ENCODE measurements around the gene MEGF11. TPM values are rescaled to one million over a fixed set of nuclear protein-coding genes. Genes with fewer than 3 reads are reported as not detected.

The MEGF11 gene
- total RNA-seq, 1 donor = under 0.01 TPM

DNA sequence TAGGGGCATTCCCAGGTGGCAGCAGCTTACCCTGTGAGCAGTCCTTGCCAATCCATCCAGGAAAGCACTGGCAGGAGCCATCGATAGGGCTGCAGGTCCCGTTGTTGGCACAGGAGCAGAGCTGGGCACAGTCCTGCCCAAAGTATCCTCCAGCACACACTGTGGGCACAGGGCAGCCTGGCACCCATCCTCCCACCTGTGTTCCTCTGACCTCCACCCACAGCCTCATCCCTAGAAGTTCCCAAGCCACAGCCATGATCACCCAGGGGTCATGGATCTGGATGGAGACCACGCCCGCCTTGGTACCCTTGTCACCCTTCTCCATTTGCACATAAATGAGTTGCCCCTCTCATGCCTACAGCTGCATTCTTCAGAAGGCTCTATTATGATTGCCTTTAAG, 335.6 kb downstream of the MEGF11 start:
- TF ChIP-seq, protein P1, sequence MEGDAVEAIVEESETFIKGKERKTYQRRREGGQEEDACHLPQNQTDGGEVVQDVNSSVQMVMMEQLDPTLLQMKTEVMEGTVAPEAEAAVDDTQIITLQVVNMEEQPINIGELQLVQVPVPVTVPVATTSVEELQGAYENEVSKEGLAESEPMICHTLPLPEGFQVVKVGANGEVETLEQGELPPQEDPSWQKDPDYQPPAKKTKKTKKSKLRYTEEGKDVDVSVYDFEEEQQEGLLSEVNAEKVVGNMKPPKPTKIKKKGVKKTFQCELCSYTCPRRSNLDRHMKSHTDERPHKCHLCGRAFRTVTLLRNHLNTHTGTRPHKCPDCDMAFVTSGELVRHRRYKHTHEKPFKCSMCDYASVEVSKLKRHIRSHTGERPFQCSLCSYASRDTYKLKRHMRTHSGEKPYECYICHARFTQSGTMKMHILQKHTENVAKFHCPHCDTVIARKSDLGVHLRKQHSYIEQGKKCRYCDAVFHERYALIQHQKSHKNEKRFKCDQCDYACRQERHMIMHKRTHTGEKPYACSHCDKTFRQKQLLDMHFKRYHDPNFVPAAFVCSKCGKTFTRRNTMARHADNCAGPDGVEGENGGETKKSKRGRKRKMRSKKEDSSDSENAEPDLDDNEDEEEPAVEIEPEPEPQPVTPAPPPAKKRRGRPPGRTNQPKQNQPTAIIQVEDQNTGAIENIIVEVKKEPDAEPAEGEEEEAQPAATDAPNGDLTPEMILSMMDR (IDR thresholded peaks at IDR 0.05; ENCODE audit: insufficient read depth, low read depth, low read length) = no peak
- no peak overlapping the region for H3K4me3 ChIP-seq (ENCODE audit: low read depth, low read length)
- DNase-seq (ENCODE audit: low read depth) = no peak

- TF ChIP-seq, protein P1 (IDR thresholded peaks at IDR 0.05; ENCODE audit: insufficient read depth, low read depth, low read length) = no peak
- DNase-seq (ENCODE audit: low read depth) = no peak
- no peak overlapping the region for H3K4me3 ChIP-seq (ENCODE audit: low read depth, low read length)
Measured at GRCh38 chr15:65917407-65917756, 336.2 kb downstream of the MEGF11 start.

- H3K4me3 ChIP-seq (ENCODE audit: low read depth, low read length) = no peak overlapping the region
- DNase-seq (ENCODE audit: low read depth) = peak; percentile 52
- TF ChIP-seq, protein P1 (IDR thresholded peaks at IDR 0.05; ENCODE audit: insufficient read depth, low read depth, low read length) = peak; percentile 69
Measured at GRCh38 chr15:65916664-65917406, 336.7 kb downstream of the MEGF11 start.

GRCh38 chr15:65916041-65916663, 337.4 kb downstream of the MEGF11 start:
- DNase-seq (ENCODE audit: low read depth) = no peak
- H3K4me3 ChIP-seq (ENCODE audit: low read depth, low read length) = no peak overlapping the region
- TF ChIP-seq, protein P1 (IDR thresholded peaks at IDR 0.05; ENCODE audit: insufficient read depth, low read depth, low read length) = no peak

GRCh38 chr15:65914981-65915925, 338.3 kb downstream of the MEGF11 start:
- TF ChIP-seq, protein P1 (IDR thresholded peaks at IDR 0.05; ENCODE audit: insufficient read depth, low read depth, low read length) = no peak
- no peak overlapping the region for H3K4me3 ChIP-seq (ENCODE audit: low read depth, low read length)
- DNase-seq (ENCODE audit: low read depth) = no peak

DNA sequence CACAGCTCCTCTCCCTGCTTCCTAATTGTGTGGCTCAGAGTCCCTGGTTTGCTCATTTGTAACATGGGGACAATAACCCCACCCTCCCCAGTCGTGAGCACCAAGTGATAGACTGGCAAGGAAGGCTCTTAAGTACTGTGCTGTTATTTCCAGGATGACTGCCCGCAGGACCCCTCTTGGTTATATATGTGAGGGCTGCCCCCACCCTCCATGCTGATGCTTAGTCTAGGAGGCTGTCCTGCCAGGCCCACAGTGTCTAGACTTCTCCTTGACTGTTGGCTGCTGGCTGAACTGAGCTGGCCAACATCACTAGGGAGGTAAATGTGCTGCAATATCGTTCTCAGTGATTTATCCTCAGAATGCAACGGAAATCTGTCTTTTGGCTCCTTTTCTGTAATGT, 339.2 kb downstream of the MEGF11 start:
- TF ChIP-seq, protein P1 (IDR thresholded peaks at IDR 0.05; ENCODE audit: insufficient read depth, low read depth, low read length) = no peak

More for the DNA sequence above, 339.2 kb downstream of the MEGF11 start:
- H3K4me3 ChIP-seq (ENCODE audit: low read depth, low read length) = no peak overlapping the region
- DNase-seq (ENCODE audit: low read depth) = no peak

Measured in fibroblast of villous mesenchyme (primary cell).